GM12801 (cell line): ENCODE results near the gene ELFN2.

ENCODE experiments used
- CTCF ChIP-seq: IDR thresholded peaks from one replicate; pipeline ENCODE4 v1.5.1; 2011; ENCODE audit warnings: control low read depth; ENCODE audit not compliant: insufficient read length; ENCODE audit errors: extremely low read depth

ELFN2 gene

GRCh38 chr22:37417677-37418348 lies 9.5 kb downstream of the ELFN2 start:
- TF ChIP-seq CTCF, result no peak

GRCh38 chr22:37417264-37417663 lies 10.0 kb downstream of the ELFN2 start:
- TF ChIP-seq CTCF, result no peak

GRCh38 chr22:37416827-37417226 lies 10.5 kb downstream of the ELFN2 start:
- no peak for TF ChIP-seq CTCF

- no peak for TF ChIP-seq CTCF
Measured at GRCh38 chr22:37416389-37416788, 10.9 kb downstream of the ELFN2 start.

- no peak for TF ChIP-seq CTCF
Measured at GRCh38 chr22:37415210-37415609, 12.1 kb downstream of the ELFN2 start.

- no peak for TF ChIP-seq CTCF
Measured at GRCh38 chr22:37414288-37414687, 13.0 kb downstream of the ELFN2 start.

GRCh38 chr22:37413546-37413945 lies 13.7 kb downstream of the ELFN2 start:
- no peak for TF ChIP-seq CTCF
